ENCODE results near the gene ACSF3.

DNA sequence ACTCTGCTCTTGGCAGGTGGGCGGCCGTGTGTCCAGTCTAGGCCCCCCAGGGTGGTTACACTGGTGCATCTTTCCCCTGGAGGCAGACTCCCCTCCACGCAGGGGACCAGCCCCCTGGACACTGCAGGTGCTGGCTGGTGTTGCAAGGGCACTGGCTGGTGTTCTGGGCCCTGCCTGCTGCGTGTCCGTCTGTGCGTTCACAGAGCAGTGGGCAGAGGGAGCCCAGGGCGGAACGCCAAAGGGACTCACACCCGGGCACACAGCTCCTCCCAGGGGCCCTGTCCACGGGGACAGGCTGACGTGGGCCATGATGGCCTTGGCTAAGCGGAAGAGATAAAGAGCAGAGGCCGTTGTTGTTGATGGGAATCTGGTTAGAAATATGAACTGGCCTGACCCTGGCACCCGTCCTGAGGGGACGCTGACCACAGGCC lies 27.3 kb downstream of the ACSF3 start:
- TF ChIP-seq ZNF626 (tag by site-specific recombination; IDR thresholded peaks at IDR 0.05) (no peak), ZNF707 (tag by site-specific recombination; IDR thresholded peaks at IDR 0.05) (no peak), ZNF184 (tag by site-specific recombination; IDR thresholded peaks at IDR 0.05) (no peak), PRDM1 (tag by site-specific recombination; IDR thresholded peaks at IDR 0.05) (no peak), ZNF768 (tag by site-specific recombination; IDR thresholded peaks at IDR 0.05) (no peak)
- TF ChIP-seq, protein P1, sequence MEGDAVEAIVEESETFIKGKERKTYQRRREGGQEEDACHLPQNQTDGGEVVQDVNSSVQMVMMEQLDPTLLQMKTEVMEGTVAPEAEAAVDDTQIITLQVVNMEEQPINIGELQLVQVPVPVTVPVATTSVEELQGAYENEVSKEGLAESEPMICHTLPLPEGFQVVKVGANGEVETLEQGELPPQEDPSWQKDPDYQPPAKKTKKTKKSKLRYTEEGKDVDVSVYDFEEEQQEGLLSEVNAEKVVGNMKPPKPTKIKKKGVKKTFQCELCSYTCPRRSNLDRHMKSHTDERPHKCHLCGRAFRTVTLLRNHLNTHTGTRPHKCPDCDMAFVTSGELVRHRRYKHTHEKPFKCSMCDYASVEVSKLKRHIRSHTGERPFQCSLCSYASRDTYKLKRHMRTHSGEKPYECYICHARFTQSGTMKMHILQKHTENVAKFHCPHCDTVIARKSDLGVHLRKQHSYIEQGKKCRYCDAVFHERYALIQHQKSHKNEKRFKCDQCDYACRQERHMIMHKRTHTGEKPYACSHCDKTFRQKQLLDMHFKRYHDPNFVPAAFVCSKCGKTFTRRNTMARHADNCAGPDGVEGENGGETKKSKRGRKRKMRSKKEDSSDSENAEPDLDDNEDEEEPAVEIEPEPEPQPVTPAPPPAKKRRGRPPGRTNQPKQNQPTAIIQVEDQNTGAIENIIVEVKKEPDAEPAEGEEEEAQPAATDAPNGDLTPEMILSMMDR (tag by site-specific recombination; IDR thresholded peaks at IDR 0.05), result no peak
- TF ChIP-seq, protein P2, sequence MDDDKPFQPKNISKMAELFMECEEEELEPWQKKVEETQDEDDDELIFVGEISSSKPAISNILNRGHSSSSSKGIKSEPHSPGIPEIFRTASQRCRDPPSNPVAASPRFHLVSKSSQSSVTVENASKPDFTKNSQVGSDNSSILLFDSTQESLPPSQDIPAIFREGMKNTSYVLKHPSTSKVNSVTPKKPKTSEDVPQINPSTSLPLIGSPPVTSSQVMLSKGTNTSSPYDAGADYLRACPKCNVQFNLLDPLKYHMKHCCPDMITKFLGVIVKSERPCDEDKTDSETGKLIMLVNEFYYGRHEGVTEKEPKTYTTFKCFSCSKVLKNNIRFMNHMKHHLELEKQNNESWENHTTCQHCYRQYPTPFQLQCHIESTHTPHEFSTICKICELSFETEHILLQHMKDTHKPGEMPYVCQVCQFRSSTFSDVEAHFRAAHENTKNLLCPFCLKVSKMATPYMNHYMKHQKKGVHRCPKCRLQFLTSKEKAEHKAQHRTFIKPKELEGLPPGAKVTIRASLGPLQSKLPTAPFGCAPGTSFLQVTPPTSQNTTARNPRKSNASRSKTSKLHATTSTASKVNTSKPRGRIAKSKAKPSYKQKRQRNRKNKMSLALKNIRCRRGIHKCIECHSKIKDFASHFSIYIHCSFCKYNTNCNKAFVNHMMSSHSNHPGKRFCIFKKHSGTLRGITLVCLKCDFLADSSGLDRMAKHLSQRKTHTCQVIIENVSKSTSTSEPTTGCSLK (tag by site-specific recombination; IDR thresholded peaks at IDR 0.05), result no peak
